ENCODE results near the gene HS6ST2. TPM values are rescaled to one million over a fixed set of nuclear protein-coding genes. Genes with fewer than 3 reads are reported as not detected.

The HS6ST2 gene
- total and polyA plus RNA-seq, 4 donors, result under 0.01 to 1.4 (median 0.01) TPM; not detected in 1

- Histone ChIP-seq H3K4me1 (ENCODE audit: control insufficient read depth in 4 of 4, insufficient read depth in 4 of 4, low read length in 3 of 4) (no peaks in the 10 kb centered on the region), H3K27ac (ENCODE audit: low read depth in 1 of 2, low read length in 2 of 2) (no peak overlapping the region), H3K4me3 (ENCODE audit: low read depth in 1 of 3, low read length in 3 of 3) (no peak overlapping the region), H3K9me3 (ENCODE audit: control insufficient read depth in 4 of 4, low read length in 3 of 4) (no peaks in the 10 kb centered on the region), H3K9ac (ENCODE audit: low read depth in 1 of 2, low read length in 2 of 2) (no peak overlapping the region), H3K27me3 (ENCODE audit: control insufficient read depth in 4 of 4, insufficient read depth in 4 of 4, low read length in 3 of 4) (peaks cover 0 to 4% (median 0%) of the 10 kb centered on the region in 4 donors), H3K36me3 (ENCODE audit: control insufficient read depth in 4 of 4, insufficient read depth in 3 of 4, low read depth in 1 of 4, low read length in 3 of 4) (no peaks in the 10 kb centered on the region)
- TF ChIP-seq FOXA1 (IDR thresholded peaks at IDR 0.05), result no peak
- TF ChIP-seq HNF4A (conservative IDR thresholded peaks at IDR 0.05), result no peak
- no peak for TF ChIP-seq NR2F2 (IDR thresholded peaks at IDR 0.05)
- no peak for TF ChIP-seq ZBTB33 (IDR thresholded peaks at IDR 0.05)
- no peak for TF ChIP-seq MAX (IDR thresholded peaks at IDR 0.05)
- no peak for TF ChIP-seq SP1 (IDR thresholded peaks at IDR 0.05)
- TF ChIP-seq FOXA2 (IDR thresholded peaks at IDR 0.05), result no peak
- TF ChIP-seq REST (IDR thresholded peaks at IDR 0.05), result no peak
- no peak for TF ChIP-seq CTCF (IDR thresholded peaks at IDR 0.05; ENCODE audit: low read depth, low read length, missing input control)
- TF ChIP-seq RXRA (IDR thresholded peaks at IDR 0.05), result no peak
- no peak for DNase-seq (ENCODE audit: low spot score)
- WGBS, result 91% methylated on average over 9 of the region's 9 CpGs
These were observed 150.9 kb downstream of the HS6ST2 start for GRCh38 chrX:132807411-132808030.

GRCh38 chrX:132802033-132802432, 156.4 kb downstream of the HS6ST2 start:
- Histone ChIP-seq H3K27me3 (ENCODE audit: control insufficient read depth in 4 of 4, insufficient read depth in 4 of 4, low read length in 3 of 4) (peaks cover 0 to 5% (median 0%) of the 10 kb centered on the region in 4 donors), H3K4me1 (ENCODE audit: control insufficient read depth in 4 of 4, insufficient read depth in 4 of 4, low read length in 3 of 4) (no peaks in the 10 kb centered on the region), H3K9ac (ENCODE audit: low read depth in 1 of 2, low read length in 2 of 2) (no peak overlapping the region), H3K9me3 (ENCODE audit: control insufficient read depth in 4 of 4, low read length in 3 of 4) (no peaks in the 10 kb centered on the region), H3K27ac (ENCODE audit: low read depth in 1 of 2, low read length in 2 of 2) (no peak overlapping the region), H3K4me3 (ENCODE audit: low read depth in 1 of 3, low read length in 3 of 3) (no peak overlapping the region), H3K36me3 (ENCODE audit: control insufficient read depth in 4 of 4, insufficient read depth in 3 of 4, low read depth in 1 of 4, low read length in 3 of 4) (no peaks in the 10 kb centered on the region)
- DNase-seq (ENCODE audit: low spot score), result no peak
- 82% methylated on average over 4 of the region's 4 CpGs for WGBS
- TF ChIP-seq HNF4G (IDR thresholded peaks at IDR 0.05) (no peak), RAD21 (IDR thresholded peaks at IDR 0.05) (no peak)
